Muscle layer of colon (tissue), 2 donors: ENCODE measurements around the gene ZNF282.
"Not testable (repeated sequence)": the region's sequence is repeated elsewhere in the genome, so short reads cannot be mapped to it uniquely, and the experiment has no call there.

Source experiments
- H3K27ac ChIP-seq: one replicate; pipeline ENCODE4 v1.7.0; 2013; ENCODE audit warnings: low read depth, mild to moderate bottlenecking, low read length, moderate library complexity
- H3K27me3 ChIP-seq, 2 donors: one replicate each; pipeline ENCODE4 v1.7.0; 2013; ENCODE audit warnings: low read length in 2 of 2, mild to moderate bottlenecking in 2 of 2; ENCODE audit not compliant: insufficient read depth in 2 of 2, control insufficient read depth in 1 of 2
- H3K36me3 ChIP-seq: one replicate; pipeline ENCODE4 v1.7.0; 2013; ENCODE audit warnings: mild to moderate bottlenecking, low read length; ENCODE audit not compliant: insufficient read depth
- H3K4me1 ChIP-seq: one replicate; pipeline ENCODE4 v1.7.0; 2013; ENCODE audit warnings: mild to moderate bottlenecking, low read length; ENCODE audit not compliant: insufficient read depth
- H3K4me3 ChIP-seq, 2 donors: one replicate each; pipeline ENCODE4 v1.7.0; 2013; ENCODE audit warnings: low read length in 2 of 2, low read depth in 1 of 2, mild to moderate bottlenecking in 1 of 2, moderate library complexity in 1 of 2
- H3K9ac ChIP-seq: one replicate; pipeline ENCODE4 v1.7.0; 2013; ENCODE audit warnings: low read length
- H3K9me3 ChIP-seq: one replicate; pipeline ENCODE4 v1.7.0; 2013; ENCODE audit warnings: mild to moderate bottlenecking, low read length
- donor health status: abdominal sarcoma.
- donor health status: Adenocarcinoma of cecum.

ZNF282 gene

DNA sequence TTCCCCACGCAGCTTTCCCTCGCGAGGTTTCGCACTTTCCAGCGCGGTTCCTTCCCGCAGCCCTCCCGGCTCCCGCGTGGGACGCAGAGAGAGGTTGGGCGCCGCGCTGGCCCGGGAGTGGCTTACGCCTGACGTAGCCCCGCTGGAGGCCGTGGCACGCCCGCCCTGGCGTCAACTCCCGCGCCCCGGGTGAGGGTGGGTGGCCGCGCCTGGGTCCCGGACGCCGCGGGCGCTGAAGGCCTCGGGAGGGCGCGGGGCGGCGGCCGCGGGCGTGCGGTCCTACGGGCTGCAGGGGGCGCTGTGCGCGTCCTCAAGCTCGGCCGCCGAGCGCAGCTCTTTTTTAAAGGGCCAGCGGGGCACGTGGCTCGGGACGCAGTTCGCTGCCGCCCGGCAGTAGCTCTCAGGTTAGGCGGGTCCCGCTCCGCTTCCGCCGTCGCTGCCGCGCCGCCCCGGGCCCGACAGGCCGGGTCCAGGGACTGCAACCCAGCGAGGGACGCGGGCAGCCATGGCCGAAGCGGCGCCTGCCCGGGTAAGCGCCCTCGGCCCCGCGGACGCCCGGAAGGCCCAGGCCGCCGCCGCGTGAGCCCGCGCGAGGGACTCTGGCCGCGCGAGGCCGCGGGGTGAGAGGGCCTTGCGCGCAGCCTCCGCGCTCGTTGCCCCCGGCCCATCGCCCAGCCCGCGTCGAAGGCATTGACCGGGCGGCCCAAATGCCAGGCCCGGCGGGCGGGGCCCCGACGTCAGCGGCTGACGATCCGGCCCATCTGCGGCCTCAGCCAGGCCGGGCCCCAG lies 66.7 kb downstream of the ZNF282 start, which contains the start of gene ZNF783:
ZNF783 (plus strand) TSS at position 368 of the 789 bp plus-strand sequence; CDS start at position 506, 138 bp downstream.
- no peaks in the 10 kb centered on the region for H3K4me1 ChIP-seq
- H3K27me3 ChIP-seq: no peaks in the 10 kb centered on the region
- no peaks in the 10 kb centered on the region for H3K9me3 ChIP-seq
- peak within 1 kb of the TSS; percentile 68 for H3K27ac ChIP-seq
- peaks cover 16% of the 10 kb centered on the region for H3K36me3 ChIP-seq
- peak within 1 kb of the TSS; percentile 49 to 66 for H3K4me3 ChIP-seq
- H3K9ac ChIP-seq: peak within 1 kb of the TSS; percentile 39

DNA sequence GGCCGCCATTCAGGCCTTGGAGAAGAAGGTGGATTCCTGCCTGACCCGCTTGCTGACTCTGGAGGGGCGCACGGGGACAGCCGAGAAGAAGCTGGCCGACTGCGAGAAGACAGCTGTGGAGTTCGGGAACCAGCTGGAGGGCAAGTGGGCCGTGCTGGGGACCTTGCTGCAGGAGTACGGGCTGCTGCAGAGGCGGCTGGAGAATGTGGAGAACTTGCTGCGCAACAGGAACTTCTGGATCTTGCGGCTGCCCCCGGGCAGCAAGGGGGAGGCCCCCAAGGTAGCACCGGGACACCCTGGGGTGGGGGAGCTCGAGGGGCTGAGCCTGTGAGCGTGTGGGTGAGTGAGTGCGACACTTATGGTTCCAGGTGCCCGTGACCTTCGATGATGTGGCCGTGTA lies 71.1 kb downstream of the ZNF282 start:
- peaks cover 30% of the 10 kb centered on the region for H3K36me3 ChIP-seq

DNA sequence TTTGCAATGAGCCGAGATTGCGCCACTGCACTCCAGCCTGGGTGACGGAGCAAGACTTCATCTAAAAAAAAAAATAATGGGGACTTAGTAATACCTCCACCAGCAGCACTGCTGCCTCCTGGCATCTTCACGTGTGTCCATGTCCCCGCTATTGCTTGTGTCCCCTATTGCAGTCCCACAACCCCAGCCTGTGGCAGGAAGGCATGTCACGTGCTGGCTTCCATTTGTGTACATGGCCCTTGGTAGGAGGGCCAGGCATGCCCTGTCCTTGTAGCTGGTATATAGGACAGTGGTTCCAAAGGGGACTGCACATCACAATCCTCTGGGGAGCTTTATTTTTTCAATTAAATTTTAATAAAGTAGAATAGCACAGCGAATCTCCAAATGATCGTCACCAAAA lies 72.4 kb downstream of the ZNF282 start:
- Histone ChIP-seq H3K4me1 (no peaks in the 10 kb centered on the region), H3K4me3 (no peak overlapping the region), H3K27ac (no peak overlapping the region), H3K9me3 (no peaks in the 10 kb centered on the region), H3K9ac (no peak overlapping the region), H3K27me3 (no peaks in the 10 kb centered on the region), H3K36me3 (peaks cover 33% of the 10 kb centered on the region)

More for the DNA sequence above, 71.1 kb downstream of the ZNF282 start:
- Histone ChIP-seq H3K9me3 (no peaks in the 10 kb centered on the region), H3K4me3 (no peak overlapping the region), H3K27me3 (no peaks in the 10 kb centered on the region), H3K27ac (no peak overlapping the region), H3K4me1 (no peaks in the 10 kb centered on the region), H3K9ac (no peak overlapping the region)

DNA sequence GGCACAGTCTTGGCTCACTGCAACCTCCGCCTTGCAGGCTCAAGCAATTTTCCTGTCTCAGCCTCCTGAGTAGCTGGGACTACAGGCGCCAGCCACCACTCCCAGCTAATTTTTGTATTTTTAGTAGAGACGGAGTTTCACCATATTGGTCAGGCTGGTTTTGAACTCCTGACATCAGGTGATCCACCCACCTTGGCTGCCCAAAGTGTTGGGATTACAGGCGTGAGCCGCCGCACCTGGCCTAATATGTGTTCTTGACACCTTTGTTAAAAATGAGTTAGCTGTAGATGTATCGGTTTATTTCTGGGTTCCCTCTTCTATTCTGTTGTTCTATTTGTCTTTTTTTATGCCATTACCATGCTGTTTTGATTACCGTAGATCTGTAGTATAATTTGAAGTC lies 79.1 kb downstream of the ZNF282 start:
- H3K9ac ChIP-seq, H3K4me1 ChIP-seq: not testable (repeated sequence)
- peaks cover 31% of the 10 kb centered on the region for H3K36me3 ChIP-seq

More for the DNA sequence above, 79.1 kb downstream of the ZNF282 start:
- H3K27me3 ChIP-seq, H3K9me3 ChIP-seq, H3K27ac ChIP-seq, H3K4me3 ChIP-seq: not testable (repeated sequence)
